Neural progenitor cell (in vitro differentiated cells): ENCODE measurements around the gene TACC3.

Source experiments
- CTCF ChIP-seq: fragments of 200-600 bp; sonication (generic); IDR thresholded peaks from 2 replicates; pipeline ENCODE4 v1.5.1; 2017; ENCODE audit warnings: antibody characterized with exemption, mild to moderate bottlenecking
- EZH2 ChIP-seq: fragments of 200-600 bp; sonication (generic); IDR thresholded peaks from 2 replicates; pipeline ENCODE4 v1.6.1; 2017; ENCODE audit warnings: antibody characterized with exemption, mild to moderate bottlenecking, moderate library complexity
- EZH2phosphoT487 ChIP-seq: fragments of 200-600 bp; sonication (generic); IDR thresholded peaks from 2 replicates; pipeline ENCODE4 v1.6.1; 2017; ENCODE audit warnings: antibody characterized with exemption

- no peak for TF ChIP-seq CTCF
- TF ChIP-seq EZH2, result no peak
- no peak for TF ChIP-seq EZH2phosphoT487
Measured at GRCh38 chr4:1737666-1738065, 16.3 kb downstream of the TACC3 start.
